ENCODE measurements around the gene PALB2. TPM values are rescaled to one million over a fixed set of nuclear protein-coding genes. Genes with fewer than 3 reads are reported as not detected.

Gene PALB2
- total RNA-seq, 2 experiments from 2014 or later, result 16.8 to 17.0 TPM

- DNase-seq, result no peak
- H3K4me1 Mint-ChIP-seq, result peaks cover 2% of the 10 kb centered on the region
- H3K4me3 Mint-ChIP-seq, result no peak overlapping the region
- no peaks in the 10 kb centered on the region for H3K27me3 Mint-ChIP-seq
- peaks cover 28% of the 10 kb centered on the region for H3K36me3 Mint-ChIP-seq (ENCODE audit: low read depth)
- no peak overlapping the region for H3K27ac Mint-ChIP-seq
- ChIA-PET CTCF (no interaction called here), POLR2A (interaction anchor here (0.9 kb wide), 1 partner anchor 15 kb away, joined by 3 read pairs; the partner anchor contains the start of genes EARS2 and UBFD1)
- H3K9me3 Mint-ChIP-seq, result no peaks in the 10 kb centered on the region
These were observed 68.7 kb downstream of the PALB2 start for GRCh38 chr16:23572394-23572793.

DNA sequence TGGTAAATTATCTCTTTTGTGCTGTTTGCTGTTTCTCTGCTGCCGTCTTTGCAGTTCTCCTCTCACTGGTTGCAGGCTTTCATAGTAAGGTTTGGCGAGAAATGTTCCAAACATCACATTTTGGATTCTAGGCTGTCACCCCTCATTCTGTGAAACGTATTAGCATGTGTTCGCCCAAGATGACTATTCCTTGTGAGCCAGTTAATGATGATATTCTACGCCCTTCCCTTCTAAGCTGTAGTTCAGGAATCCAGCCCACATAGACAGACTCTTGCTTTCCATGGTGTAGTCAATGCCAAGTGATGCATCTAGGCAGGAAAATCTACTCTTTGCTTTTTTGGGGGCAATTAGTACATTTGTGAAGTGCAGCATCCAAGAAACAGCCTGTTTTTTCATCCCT, 69.2 kb downstream of the PALB2 start:
- Mint-ChIP-seq H3K27me3 (no peaks in the 10 kb centered on the region), H3K4me1 (peaks cover 2% of the 10 kb centered on the region), H3K36me3 (ENCODE audit: low read depth) (peaks cover 32% of the 10 kb centered on the region), H3K27ac (no peak overlapping the region), H3K9me3 (no peaks in the 10 kb centered on the region), H3K4me3 (no peak overlapping the region)
- POLR2A ChIA-PET, result no interaction called here
- DNase-seq, result no peak
- CTCF ChIA-PET, result no interaction called here

DNA sequence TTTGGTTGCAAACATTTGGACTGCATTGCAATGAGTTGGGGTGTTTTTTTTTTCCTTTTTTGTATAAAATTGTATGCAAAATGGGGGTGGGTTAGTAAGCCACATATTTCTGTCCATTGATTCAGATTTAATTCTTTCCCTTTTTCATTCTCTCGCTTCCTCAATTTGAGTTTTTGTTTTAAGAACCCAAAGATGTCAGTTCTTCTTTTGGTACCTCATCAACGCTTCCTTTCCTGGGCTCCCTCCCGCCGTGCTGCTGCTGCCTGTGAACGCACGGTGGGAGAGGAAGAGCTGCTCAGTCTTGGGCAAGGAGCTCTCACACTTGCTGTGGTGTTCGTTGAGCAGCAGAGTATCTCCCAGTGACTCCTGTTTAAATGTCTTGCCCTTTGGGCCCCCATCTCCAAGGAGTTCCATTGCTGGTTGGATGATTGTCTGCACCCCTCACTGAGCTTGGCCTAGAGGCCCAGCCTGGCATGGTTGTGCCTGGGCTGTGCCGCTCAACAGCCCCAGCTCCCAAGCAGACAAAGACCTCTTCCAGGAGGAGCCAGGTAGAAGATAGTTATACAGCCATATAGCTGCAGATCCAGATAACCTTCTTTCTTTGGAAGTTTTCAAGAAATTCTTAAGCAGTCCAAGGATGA, 70.0 kb downstream of the PALB2 start:
- ChIA-PET CTCF (no interaction called here), POLR2A (interaction anchor here (1.3 kb wide), 1 partner anchor 13 kb away, joined by 4 read pairs; the partner anchor contains the start of genes EARS2 and UBFD1)
- H3K27me3 Mint-ChIP-seq, result no peaks in the 10 kb centered on the region
- H3K36me3 Mint-ChIP-seq (ENCODE audit: low read depth), result peaks cover 37% of the 10 kb centered on the region
- no peak for DNase-seq
- H3K4me3 Mint-ChIP-seq, result no peak overlapping the region
- H3K9me3 Mint-ChIP-seq, result no peaks in the 10 kb centered on the region
- peaks cover 2% of the 10 kb centered on the region for H3K4me1 Mint-ChIP-seq
- H3K27ac Mint-ChIP-seq, result no peak overlapping the region

DNA sequence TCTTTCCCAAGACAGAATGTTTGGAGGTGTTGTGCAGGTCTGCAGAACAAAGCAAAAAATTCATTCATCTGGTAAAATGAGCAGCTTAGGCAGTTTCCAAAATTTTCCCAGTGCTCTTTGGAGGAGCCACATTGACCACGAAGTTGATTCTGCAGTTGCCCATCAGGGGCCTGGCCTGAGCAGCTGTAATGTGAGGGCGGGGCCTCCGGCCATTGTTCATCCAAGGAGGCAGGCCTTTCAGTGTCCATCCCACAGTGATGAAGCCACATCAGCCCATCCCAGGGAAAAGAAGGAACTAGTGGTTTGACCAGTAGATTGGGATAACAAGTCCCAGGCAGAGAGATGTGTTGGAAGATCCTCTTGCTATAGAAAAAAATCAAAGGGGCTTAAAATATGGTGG, 73.5 kb downstream of the PALB2 start:
- H3K27ac Mint-ChIP-seq, result no peak overlapping the region
- H3K36me3 Mint-ChIP-seq (ENCODE audit: low read depth), result peaks cover 56% of the 10 kb centered on the region
- no peaks in the 10 kb centered on the region for H3K9me3 Mint-ChIP-seq
- no peak overlapping the region for H3K4me3 Mint-ChIP-seq
- DNase-seq, result no peak
- ChIA-PET POLR2A (interaction anchor here (1.1 kb wide), 1 partner anchor 9 kb away, joined by 3 read pairs; no protein-coding TSS in a partner anchor), CTCF (no interaction called here)
- no peaks in the 10 kb centered on the region for H3K27me3 Mint-ChIP-seq
- H3K4me1 Mint-ChIP-seq, result peaks cover 2% of the 10 kb centered on the region

- no peak overlapping the region for H3K4me3 Mint-ChIP-seq
- no peak overlapping the region for H3K27ac Mint-ChIP-seq
- DNase-seq, result no peak
- ChIA-PET POLR2A (interaction anchor here (1.1 kb wide), 1 partner anchor 10 kb away, joined by 3 read pairs; no protein-coding TSS in a partner anchor), CTCF (interaction anchor here (0.6 kb wide), 1 partner anchor 110 kb away, joined by 4 read pairs; no protein-coding TSS in a partner anchor)
- H3K9me3 Mint-ChIP-seq, result no peaks in the 10 kb centered on the region
- H3K27me3 Mint-ChIP-seq, result no peaks in the 10 kb centered on the region
- H3K36me3 Mint-ChIP-seq (ENCODE audit: low read depth), result peaks cover 59% of the 10 kb centered on the region
- peaks cover 2% of the 10 kb centered on the region for H3K4me1 Mint-ChIP-seq
These were observed 74.4 kb downstream of the PALB2 start for GRCh38 chr16:23566724-23567123.

DNA sequence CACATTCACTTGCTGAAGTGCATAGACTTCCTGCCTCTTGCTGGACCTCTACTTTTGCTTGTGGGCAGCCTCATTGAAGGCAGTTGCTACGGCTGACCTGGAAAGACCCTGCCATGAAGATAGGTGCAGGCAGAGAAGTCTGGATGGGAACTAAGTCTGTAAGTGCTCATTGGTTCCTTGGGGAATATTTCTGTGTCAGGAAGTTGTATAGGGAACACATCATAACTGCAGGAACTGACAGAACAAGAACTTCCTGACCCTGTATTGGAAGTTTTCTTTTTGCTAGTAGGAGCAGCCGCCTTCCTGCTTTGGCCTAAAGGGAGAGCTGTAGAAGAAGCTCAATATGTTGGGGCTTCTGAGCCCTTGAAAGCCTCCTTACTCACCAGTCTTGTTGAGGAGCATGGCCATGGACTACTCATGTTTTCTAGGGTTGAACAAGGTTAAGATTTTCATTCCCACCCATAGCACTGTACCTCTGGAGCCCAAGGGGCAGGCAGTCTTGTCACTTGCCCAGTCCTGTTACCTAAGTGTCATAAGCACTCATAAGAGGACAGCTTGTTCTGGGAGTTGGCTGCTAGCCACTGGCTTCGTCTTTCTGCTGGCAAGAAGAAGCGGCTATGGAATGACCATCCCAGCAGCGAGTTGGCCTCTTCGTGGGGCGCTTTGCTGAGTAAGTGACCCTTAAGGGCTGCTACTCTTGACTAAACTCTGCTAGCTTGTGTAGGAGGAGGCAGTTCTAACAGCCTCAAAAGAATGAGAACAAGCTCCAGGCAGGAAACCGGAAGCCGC, 76.3 kb downstream of the PALB2 start:
- Mint-ChIP-seq H3K4me3 (no peak overlapping the region), H3K9me3 (no peaks in the 10 kb centered on the region), H3K27me3 (no peaks in the 10 kb centered on the region), H3K36me3 (ENCODE audit: low read depth) (peaks cover 55% of the 10 kb centered on the region), H3K4me1 (peaks cover 13% of the 10 kb centered on the region), H3K27ac (no peak overlapping the region)
- CTCF ChIA-PET, result no interaction called here
- DNase-seq, result no peak
- POLR2A ChIA-PET, result no interaction called here

DNA sequence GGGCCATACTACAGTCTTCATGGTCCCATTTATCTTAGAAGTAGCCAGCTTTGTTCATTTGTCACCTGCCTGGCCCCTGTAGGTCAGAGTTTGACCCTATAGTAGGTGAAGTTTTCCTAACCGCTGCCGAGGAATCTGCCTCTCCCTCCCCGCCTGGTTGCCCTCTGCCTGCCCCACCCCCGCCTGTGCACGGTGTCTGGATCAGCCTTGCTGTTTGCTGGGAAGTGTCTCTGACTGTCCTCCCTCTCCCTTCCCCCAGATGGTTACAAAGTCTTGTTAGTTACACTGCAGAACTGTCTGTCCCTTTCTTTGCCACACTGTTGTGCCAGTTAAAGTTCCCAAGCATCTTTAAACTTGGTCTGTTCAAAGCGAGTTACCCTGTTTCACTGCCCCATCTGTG, 77.9 kb downstream of the PALB2 start:
- no peak for DNase-seq
- ChIA-PET CTCF (no interaction called here), POLR2A (no interaction called here)
- Mint-ChIP-seq H3K4me1 (peaks cover 26% of the 10 kb centered on the region), H3K36me3 (ENCODE audit: low read depth) (peaks cover 57% of the 10 kb centered on the region), H3K27ac (no peak overlapping the region), H3K27me3 (no peaks in the 10 kb centered on the region), H3K9me3 (no peaks in the 10 kb centered on the region), H3K4me3 (no peak overlapping the region)

GRCh38 chr16:23562505-23562904, 78.6 kb downstream of the PALB2 start:
- POLR2A ChIA-PET, result no interaction called here
- CTCF ChIA-PET, result no interaction called here
- peaks cover 26% of the 10 kb centered on the region for H3K4me1 Mint-ChIP-seq
- H3K4me3 Mint-ChIP-seq, result no peak overlapping the region
- H3K9me3 Mint-ChIP-seq, result no peaks in the 10 kb centered on the region
- DNase-seq, result no peak
- no peak overlapping the region for H3K27ac Mint-ChIP-seq
- no peaks in the 10 kb centered on the region for H3K27me3 Mint-ChIP-seq
- H3K36me3 Mint-ChIP-seq (ENCODE audit: low read depth), result peaks cover 54% of the 10 kb centered on the region

DNA sequence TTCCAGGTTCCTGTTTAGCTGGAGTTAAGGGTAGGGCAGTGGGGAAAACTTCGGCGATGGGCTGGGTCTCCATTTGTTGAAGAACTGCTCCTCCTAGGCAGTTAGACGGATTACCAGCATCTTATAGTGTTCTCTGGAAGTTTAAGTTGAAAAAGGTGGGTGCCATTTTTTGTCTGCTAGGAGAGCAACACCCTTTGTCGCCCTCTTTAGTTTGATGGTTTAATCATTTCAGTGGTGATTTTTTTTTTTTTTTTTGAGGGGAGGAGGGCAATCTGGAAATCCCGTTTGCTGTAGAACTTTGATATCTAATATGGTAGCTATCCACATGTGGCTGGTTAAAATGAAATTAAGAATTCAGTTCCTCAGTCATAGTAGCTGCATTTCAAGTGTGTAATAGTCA, 79.5 kb downstream of the PALB2 start:
- Mint-ChIP-seq H3K4me3 (no peak overlapping the region), H3K36me3 (ENCODE audit: low read depth) (peaks cover 52% of the 10 kb centered on the region), H3K27me3 (no peaks in the 10 kb centered on the region), H3K9me3 (no peaks in the 10 kb centered on the region), H3K27ac (no peak overlapping the region), H3K4me1 (peaks cover 33% of the 10 kb centered on the region)
- ChIA-PET CTCF (interaction anchor here (0.9 kb wide), 1 partner anchor 57 kb away, joined by 3 read pairs; no protein-coding TSS in a partner anchor), POLR2A (interaction anchor here (1.3 kb wide), 1 partner anchor 35 kb away, joined by 3 read pairs; the partner anchor contains the start of gene NDUFAB1)
- no peak for DNase-seq

GRCh38 chr16:23557779-23558702, 83.1 kb downstream of the PALB2 start:
- no peaks in the 10 kb centered on the region for H3K9me3 Mint-ChIP-seq
- CTCF ChIA-PET, result interaction anchor here (0.6 to 2.7 kb wide), 14 partner anchors 11 to 284 kb away, joined by 3 to 17 read pairs (median 4); partner anchors contain the start of genes COG7, NDUFAB1 and PLK1
- peak; percentile 28 for DNase-seq
- H3K27me3 Mint-ChIP-seq, result no peaks in the 10 kb centered on the region
- peak overlapping the region; percentile 81 for H3K27ac Mint-ChIP-seq
- peaks cover 45% of the 10 kb centered on the region for H3K4me1 Mint-ChIP-seq
- peaks cover 33% of the 10 kb centered on the region for H3K36me3 Mint-ChIP-seq (ENCODE audit: low read depth)
- POLR2A ChIA-PET, result interaction anchor here (0.7 to 3.3 kb wide), 14 partner anchors 11 to 1172 kb away, joined by 3 to 23 read pairs (median 4); partner anchors contain the start of genes COG7, DCTN5, GGA2 and PALB2
- peak overlapping the region; percentile 87 for H3K4me3 Mint-ChIP-seq

DNA sequence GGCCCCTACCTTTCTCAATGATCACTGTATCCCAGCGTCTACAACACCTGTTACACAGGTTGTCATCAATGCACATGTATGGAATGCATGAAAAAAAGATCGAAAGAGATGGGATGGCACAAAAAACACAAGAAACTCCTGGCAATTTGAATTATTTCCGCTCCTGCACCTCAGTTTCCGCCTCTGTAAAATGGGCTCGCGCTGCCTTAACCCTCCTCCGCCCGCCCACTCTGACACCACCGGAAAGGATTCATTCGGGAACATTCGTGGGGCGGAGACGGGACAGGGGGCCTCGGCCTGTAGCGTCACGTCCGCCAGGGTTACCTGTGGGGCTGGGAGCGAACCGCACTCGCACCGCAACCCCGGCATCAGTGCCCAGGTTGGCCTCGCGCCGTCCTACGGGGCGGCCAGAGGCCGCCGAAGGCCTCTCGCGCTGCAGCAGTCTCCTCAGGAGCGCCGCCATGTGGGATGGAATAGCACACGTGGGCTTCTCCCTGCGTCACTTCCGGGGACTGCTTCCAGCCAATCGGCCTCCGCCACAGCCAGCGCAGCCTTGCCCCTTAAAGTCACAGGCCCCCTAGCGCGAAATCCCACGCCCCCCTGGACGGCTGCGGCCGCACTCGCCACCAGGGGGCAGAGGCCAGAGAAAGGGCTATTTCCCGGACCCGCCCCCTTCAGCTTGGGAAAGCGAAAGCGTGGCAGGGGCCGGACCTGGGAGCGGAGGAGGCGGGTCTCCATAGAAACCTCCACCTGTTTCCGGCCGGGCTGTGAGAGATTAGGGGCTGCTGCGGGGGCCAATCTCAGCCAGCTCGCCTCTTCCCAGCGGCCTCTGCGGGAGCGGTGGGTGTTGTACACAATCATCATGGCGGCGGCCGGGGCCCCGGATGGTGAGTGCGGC, 84.0 kb downstream of the PALB2 start, which contains the start of the genes EARS2 and UBFD1:
Gene EARS2 (minus strand): TSS at position 470 of the 898 bp plus-strand sequence. CDS start 7 bp downstream, at position 463.
Gene UBFD1 (plus strand): TSS at position 847 of the 898 bp plus-strand sequence. CDS start 16 bp downstream, at position 863.
- Mint-ChIP-seq H3K4me3 (peak within 1 kb of the TSS; percentile 87), H3K36me3 (ENCODE audit: low read depth) (peaks cover 25% of the 10 kb centered on the region), H3K4me1 (peaks cover 45% of the 10 kb centered on the region), H3K27me3 (no peaks in the 10 kb centered on the region), H3K27ac (peak within 1 kb of the TSS; percentile 81), H3K9me3 (no peaks in the 10 kb centered on the region)
- peak; percentile 97 for DNase-seq
- CTCF ChIA-PET, result interaction anchor here (0.7 to 2.7 kb wide), 12 partner anchors 11 to 121 kb away, joined by 3 to 17 read pairs (median 4); partner anchors contain the start of genes COG7, NDUFAB1 and PLK1
- POLR2A ChIA-PET, result interaction anchor here (0.7 to 3.3 kb wide), 15 partner anchors 12 to 1173 kb away, joined by 3 to 23 read pairs (median 4); partner anchors contain the start of genes DCTN5, GGA2, PALB2 and TNRC6A
